NK-92 (cell line): ENCODE measurements around the gene P2RX3.

Source experiments
- DNase-seq: peaks from one replicate; lab custom pipeline; 2025; ENCODE audit not compliant: unreplicated experiment; lab: John Stamatoyannopoulos, UW

Gene P2RX3

DNA sequence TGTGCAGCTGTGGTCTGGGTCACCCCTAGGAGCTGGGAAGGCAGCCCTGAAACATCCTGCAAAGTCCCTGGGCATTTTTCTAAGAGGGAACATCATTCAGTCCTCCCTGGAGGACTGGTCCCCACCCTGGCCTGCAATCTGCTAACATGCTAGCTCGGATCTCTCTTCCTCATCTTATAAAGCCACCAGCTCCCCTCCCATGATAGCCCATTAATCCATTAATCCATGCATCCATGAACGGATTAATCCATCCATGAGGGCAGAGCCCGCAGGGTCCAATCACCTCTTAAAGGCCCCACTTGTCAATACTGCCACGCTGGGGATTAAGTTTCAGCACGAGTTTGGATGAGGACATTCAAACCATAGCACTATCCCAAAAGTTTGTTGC is 30.7 kb downstream of the P2RX3 start:
- no peak for DNase-seq

DNA sequence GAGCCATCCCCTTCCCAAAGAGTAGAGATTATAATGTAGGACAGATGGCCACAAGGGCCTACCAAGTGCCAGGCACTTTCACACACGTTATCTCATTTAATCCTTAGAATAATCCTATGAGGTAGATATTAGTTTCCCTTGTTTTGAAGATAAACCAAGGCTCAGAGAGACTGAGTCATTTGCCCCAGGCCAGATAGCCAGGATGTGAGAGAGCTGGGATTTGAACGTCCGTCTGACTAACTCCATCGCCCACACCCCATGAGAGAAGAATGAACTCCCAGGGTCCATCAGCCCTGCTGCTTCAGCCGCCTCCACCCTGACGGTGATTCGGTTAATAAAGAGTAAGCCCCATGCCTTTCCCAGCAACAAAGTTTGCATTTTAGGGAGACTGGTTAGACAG is 32.1 kb downstream of the P2RX3 start:
- no peak for DNase-seq

DNA sequence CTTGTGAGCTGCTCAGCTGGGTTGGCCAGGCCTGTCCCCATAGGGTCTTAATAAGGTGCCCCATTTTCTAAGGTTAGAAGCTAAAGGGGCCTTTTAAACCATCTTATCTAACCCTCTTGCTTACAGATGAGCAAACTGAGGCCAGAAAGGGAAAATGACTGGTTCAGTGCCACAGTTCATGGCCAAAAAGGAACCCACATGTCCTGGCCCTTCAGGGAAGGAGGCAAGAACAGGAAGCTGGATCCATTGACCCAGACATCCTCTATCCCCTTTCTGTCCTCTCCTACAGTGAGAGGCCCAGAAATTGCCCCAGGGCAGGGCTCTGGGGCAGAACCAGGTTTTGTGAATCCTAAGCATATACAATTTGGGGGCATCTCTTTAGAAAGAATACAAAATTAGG is 32.8 kb downstream of the P2RX3 start:
- no peak for DNase-seq

DNA sequence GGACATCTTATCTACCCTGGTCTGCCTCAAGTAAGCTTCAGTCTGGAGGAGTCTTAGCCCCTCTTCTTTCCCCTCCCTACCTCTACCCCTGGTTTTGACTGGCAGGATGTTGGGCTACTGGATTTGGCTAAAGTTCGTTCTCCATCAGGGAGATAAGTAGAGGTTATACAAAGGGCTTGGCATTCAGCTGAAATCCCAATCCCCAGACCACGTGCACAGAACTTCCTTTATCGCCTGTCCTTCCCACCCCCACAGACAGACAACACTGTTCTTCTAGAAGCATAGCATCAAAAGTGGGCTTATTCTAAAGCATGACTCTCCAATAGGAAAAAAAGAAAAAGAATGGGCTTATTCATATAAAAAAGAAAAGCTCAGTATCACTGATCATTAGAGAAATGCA is 35.0 kb downstream of the P2RX3 start:
- DNase-seq = no peak

DNA sequence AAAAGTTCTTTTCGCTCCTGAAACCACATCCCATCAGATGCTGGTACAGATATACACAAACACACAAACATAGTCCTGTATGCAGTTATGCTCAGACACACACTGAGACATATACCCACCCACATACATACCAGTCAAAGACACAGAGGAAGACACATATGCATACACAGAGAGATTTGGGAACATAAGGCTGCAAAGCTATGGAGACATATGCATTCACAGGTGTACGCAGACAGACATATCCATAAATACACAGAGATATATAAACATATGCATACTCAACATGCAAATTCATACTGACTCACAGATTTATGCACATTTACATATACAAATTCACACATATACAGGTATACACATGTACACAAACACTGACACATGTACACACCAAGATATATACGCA is 36.8 kb downstream of the P2RX3 start:
- DNase-seq = no peak

- no peak for DNase-seq
Measured at GRCh38 chr11:57375490-57375889, 37.3 kb downstream of the P2RX3 start.

GRCh38 chr11:57376095-57377090 is 38.2 kb downstream of the P2RX3 start:
- no peak for DNase-seq

DNA sequence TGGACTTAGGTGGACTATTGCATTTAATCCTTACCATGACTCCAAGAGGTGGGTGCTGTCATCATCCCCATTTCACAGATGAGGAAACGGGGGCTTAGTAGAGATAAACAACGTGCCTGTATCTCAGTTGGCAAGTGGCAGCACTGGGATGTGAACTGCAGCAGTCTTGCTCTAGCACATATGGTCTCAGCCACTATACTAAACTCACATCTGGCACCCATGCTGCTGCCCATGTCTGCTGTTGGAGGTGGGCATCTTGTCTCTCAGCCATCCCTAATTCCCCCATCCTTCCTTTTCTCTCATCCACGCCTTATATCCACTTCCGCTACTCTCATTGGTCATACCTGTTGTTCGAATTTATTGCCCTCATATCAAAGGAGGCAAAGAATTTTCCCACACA is 39.0 kb downstream of the P2RX3 start:
- no peak for DNase-seq

- no peak for DNase-seq
Measured at GRCh38 chr11:57378186-57378585, 40.0 kb downstream of the P2RX3 start.

DNA sequence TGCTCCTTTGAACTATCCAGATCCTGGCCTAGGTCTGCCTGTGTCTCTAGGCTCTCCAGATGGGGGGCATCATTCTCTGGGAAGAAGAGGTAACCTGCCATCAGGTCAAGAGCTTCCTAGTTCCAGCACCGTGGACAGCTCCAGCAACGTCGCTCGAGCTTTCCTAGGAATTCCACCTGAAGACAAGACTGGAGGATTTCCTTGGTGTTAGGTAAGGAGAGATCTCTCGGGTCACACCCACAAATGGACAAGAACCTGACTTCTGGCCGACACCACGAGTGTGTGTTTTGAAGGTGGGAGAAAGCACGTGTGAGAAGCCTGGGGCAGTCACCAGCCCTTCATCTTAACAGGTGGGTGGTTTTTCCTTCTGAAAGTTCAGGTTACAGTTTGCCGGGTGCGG is 41.6 kb downstream of the P2RX3 start:
- DNase-seq = no peak

GRCh38 chr11:57380975-57381374 is 42.8 kb downstream of the P2RX3 start, which contains the start of gene PRG3:
TSS of gene PRG3 (minus strand) at chr11:57381150. CDS start at chr11:57380708, 442 bp downstream.
- DNase-seq = no peak

DNA sequence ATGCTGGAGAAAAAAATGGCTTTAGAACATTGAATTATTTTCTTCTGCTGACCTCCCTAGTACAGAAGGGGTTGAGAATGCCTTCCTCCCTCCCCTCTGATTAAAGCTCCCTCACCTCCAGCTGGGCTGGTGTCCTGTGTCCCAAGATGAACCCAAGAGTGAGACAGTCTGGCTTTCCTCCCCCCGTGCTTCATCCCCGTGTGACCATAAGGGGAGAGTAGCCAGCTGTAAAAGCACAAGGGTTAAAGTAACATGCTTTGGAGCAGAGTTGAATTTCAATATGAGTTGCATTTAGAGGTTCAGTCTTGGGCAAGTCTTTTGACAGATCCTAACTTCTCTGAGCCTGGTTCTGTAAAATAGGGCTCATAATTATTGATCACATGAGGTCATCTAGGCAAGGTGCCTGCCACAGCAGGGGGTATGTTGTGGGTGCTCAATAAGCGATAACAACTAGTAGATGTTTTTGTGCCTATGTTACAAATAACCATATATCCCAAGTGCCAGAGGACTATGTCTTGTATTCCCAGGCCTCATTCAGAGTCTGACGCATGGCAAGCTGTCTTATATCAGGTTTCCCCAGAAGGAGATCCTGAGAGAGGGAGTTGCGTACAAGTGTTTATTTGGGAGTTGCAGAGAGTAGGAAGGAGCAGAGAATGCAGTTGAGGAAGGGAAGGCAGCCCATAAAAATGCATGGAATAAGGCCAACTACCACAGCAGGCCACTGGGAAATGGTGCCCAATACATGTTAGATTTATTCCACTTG is 48.2 kb downstream of the P2RX3 start:
- no peak for DNase-seq

GRCh38 chr11:57387289-57388030 is 49.3 kb downstream of the P2RX3 start:
- no peak for DNase-seq

DNA sequence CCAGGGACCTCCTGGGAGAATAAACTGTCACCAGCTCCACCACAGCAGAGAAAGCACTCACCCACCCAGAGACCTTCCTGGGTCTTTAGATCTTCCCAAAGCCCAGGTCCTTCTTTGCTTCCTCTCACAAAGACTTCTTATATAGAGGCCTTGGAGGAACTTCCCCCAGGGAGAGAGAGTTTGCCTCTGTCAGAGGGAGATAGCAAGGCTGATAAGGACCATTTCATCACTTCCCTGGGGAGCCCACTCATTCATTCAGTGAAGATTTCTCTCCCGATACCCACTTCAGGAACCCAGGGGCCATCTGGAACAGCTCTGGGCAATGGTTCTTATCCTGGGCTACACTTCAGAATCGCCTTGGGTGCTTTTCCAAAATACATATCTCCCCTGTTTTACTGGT is 52.4 kb downstream of the P2RX3 start, which contains the start of gene PRG2:
TSS of gene PRG2 (minus strand) at position 116 of the 400 bp plus-strand sequence. CDS start 706 bp downstream, outside the sequence.
- DNase-seq = no peak

- DNase-seq = no peak
Measured at GRCh38 chr11:57391111-57391510, 53.0 kb downstream of the P2RX3 start.

DNA sequence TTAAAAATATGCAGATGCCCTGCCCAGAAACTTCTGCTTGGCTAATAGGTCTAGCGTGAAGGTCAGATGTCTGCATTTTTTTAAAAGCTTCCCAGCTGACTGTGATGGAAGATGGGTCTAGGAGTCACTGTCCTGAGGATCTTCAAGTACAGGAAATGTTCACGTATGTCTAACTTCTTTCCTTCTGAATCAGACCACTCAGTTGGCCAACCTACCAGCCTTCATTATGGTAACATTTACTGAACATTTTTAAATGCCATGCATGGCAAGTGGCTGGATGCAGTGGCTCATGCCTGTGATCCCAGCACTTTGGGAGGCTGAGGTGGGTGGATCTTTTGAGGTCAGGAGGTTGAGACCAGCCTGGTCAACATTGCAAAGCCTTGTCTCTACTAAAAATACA is 53.4 kb downstream of the P2RX3 start:
- DNase-seq = no peak

- no peak for DNase-seq
Measured at GRCh38 chr11:57392066-57392762, 54.1 kb downstream of the P2RX3 start.

GRCh38 chr11:57392763-57393105 is 54.6 kb downstream of the P2RX3 start:
- no peak for DNase-seq

DNA sequence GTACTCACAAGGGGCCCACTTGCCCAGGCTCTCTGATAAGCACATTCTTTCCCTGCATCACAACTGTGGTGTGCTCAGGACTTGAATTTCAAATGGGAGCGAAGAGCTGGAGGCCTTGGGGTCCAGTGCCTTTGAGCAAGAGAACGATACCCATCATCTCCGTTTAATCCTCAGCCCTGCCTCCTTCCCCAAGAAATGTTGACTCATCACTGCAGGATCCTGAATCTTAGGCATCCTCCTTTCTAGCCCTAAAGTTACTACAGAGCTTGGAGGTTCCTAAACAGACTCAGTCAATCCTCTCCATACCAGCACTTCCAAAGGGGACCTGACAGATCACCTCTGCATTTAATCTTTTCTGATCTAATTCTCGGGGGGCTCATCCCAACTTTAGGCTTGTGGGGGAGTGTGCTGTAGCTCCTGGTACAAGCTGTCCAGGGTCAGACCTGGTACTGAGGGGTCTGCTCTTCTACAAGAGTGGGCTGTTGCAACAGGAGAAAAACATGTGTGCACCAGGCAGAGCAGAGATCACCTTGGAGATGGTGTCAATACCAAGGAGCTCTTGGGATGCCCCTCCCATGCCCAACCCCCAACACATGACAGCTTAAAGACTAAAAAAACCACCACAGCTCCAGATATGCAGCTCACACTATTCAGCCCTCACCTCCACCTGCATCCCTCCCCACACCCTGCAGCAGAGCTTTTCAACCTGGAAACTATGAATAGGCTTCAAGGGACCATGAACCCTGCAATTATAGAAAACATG is 56.2 kb downstream of the P2RX3 start:
- no peak for DNase-seq
